CD4-positive, alpha-beta T cell treated with Interleukin-4 for 4 hours (primary cell): ENCODE data around the gene FAM81A.
"Not testable (repeated sequence)": the region's sequence is repeated elsewhere in the genome, so short reads cannot be mapped to it uniquely, and the experiment has no call there.

ENCODE experiments used
- DNase-seq: peaks from one replicate; pipeline ENCODE4 v3.0.0-alpha.2; 2020

FAM81A gene

DNA sequence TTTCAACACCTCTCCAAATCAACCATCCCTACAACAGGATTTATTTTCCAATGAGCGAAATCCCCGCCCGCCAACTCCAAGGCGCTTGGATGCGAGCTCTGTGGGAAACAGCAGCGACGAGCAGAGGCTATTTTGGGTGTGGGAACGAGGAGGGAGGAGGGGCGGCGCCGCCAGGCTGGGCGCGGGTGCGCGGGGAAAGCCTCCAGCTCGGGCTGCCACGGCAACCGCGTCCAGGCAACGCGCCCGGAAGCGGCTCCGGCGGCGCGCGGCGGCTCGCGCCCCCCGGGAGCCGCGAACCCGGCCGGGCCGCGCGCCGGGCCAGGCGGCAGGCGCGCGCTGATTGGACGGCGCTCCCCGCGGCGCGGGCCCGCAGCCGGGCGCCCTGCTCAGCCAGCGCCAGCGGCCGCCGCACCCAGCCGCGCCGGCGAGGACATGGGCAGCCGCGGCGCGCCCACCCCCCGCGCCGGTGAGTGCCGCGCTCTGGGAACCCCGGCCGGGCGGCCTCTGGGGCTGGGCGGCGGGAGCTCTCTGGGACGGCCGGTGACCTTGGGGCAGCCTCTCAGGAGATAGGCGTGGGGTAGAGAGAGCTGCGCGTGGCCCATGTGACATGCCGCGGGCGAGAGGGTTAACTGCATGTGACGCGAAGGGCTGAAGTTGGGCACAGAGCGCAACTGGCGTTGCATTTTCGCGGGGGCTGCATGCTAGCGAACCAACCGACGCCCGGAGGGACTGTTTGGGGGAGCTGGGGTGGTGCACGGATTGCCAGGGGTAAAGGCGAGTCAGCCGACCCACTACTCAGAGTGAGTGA is at the start of gene FAM81A:
TSS of gene FAM81A (plus strand) at position 370 of the 808 bp plus-strand sequence. CDS start 20,441 bp downstream, outside the sequence.
- no peak for DNase-seq

GRCh38 chr15:59388670-59389069 is 49.3 kb upstream of the FAM81A start:
- DNase-seq: no peak

DNA sequence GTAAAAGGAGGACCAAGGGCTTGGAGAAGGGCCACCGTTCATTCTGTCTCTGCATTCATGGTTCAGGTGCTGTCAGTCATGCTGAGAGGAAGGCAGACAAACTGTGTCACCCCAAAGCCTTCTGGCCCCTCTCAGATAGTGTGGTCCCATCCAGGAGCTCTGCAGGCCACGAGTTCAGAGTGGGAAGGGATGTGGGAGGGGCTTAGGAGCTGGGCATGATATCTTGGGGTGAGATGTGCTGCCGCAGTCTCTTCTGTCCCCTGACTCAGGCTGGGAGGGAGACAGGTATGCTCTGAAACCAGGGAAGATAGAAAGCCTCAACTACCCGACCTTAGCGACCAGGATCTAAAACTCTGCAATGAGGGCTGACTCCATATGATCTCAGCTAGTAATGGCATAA is 45.7 kb upstream of the FAM81A start:
- no peak for DNase-seq

DNA sequence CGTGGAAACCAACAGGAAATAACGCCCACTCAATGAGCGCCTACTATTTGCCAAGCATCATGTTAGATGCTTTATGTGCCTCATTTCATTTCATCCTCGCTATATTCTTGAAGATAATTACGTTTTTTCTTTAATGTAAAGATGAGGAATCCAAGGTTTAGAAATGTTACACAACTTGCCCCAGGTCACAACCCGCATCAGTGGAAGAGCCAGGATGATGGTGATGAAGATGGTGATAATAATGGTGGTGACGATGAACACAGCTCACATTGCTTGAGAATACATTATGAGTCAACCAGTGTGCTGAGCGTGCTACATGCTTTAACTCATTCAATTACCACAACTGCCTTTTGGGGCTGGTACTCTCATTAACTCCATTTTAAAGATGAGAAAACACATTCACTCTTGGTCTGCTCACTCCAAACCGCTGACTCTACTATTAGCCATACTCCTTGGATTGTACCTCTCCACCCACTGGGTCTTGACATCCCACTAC is 43.8 kb upstream of the FAM81A start:
- no peak for DNase-seq

GRCh38 chr15:59396211-59396610 is 41.8 kb upstream of the FAM81A start:
- no peak for DNase-seq

GRCh38 chr15:59396679-59397078 is 41.3 kb upstream of the FAM81A start:
- DNase-seq: no peak

DNA sequence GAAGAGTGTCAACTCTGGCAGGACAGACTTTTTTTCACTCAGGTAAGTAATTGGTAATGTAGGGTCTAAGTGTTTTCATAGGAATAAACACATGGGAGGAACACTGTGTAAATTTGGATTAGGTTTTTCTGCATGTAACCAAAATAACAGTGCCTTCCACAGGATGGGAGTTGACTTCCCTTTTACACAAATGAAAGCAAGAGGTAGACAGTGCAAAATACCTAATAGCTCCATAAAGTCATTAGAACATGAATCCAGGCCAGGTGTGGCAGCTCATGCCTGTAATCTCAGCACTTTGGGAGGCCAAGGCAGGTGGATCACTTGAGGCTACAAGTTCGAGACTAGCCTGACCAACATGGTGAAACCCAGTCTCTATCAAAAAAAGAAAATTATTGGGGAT is 39.8 kb upstream of the FAM81A start:
- no peak for DNase-seq

DNA sequence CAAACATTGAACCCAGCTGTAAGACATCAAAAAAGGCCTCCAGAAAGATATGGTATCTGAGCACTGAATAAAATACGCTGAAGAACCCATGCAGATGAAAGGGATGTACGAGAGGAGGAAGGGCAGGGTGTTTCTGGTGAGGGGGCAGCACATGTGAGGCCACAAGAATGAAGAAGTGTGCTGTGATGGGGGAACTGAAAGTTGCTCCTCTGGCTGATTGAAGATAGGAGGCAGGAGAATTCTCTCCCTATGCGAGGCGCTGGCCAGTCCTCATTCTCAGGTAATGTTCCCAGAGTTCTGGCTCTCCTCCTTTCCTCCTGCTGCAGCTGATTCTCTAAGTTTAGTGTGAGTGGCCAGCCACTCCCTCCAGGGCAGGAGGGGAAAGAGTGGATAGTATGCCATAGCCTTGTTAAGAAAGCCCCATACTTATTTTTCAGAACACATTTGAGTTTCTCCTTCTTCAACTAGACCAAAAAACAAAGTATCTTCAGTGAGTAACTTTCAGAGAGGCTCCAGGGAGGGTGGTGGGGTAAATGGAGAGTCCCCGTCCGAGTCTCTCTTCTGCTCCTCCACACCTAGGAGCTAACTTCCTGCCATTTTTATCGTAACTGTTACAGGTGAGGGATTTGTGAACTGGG is 38.4 kb upstream of the FAM81A start:
- DNase-seq: no peak

DNA sequence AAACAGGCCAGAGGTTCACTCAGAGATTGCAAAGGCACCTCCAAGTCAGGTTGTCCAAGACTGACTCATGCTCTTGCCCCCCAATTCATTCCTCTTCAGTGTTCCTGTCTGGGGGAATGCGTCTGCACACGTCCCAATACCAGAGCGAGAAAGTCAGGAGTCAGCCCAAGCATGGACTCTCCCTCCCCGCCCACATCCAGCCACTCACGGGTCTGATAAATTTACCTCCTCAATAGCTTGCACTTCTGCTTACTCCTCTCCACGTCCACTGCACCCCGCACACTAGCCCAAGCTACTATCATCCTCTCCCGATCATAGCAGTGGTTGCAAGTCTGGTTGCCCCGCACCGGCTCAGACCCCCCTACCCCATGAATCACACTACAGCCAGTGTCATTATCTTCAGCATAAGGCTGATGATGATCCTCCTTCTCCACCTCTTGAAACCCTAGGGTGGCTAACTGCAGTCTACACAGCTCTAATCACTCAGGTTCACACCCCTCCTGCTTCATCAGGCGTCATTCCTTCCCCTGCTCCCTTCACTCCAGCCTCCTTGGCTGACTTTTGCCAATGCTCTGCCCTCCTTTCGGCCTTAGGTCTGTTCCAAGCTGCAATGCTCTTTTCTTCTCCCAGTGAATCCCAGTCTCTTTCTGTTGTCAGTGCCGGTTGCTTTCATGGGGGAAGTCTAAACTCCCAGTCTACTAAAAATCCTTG is 37.7 kb upstream of the FAM81A start:
- no peak for DNase-seq

- DNase-seq: not testable (repeated sequence)
Observed at GRCh38 chr15:59401051-59401823, 36.7 kb upstream of the FAM81A start.

DNA sequence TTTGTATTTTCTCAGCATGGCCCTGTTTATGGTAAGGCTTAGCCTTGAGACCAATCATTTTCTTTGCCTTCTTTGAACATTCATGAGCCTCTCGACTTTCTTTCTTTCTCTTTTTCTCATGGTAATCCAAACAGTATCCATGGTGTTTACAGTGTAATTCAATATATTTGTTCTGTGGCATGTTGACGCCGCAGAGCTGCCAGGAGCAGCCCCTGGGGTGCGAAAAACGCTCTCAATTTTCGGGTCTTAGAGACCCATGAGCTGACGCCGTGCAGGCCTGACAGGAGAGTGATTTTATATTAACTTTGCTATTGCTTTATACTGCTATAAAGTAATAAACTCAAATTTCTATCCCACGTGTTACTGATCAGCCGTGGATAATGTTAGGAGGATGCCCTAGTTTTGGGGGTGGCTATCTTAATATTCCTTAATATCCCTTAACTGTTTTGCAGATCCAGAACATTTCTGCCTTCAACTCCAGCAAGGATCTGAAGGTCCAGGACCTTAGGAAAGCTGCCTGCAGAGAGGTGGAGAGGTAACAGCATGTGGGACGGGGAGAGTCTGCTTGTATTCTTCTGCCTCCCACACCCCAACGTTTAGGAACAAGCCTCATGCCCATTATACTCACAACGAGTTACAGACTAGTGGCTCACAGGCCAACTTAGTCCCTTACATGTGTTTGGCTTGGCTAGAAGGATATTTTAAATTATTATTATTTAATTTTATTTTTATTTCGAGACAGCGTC is 36.0 kb upstream of the FAM81A start:
- DNase-seq: no peak

DNA sequence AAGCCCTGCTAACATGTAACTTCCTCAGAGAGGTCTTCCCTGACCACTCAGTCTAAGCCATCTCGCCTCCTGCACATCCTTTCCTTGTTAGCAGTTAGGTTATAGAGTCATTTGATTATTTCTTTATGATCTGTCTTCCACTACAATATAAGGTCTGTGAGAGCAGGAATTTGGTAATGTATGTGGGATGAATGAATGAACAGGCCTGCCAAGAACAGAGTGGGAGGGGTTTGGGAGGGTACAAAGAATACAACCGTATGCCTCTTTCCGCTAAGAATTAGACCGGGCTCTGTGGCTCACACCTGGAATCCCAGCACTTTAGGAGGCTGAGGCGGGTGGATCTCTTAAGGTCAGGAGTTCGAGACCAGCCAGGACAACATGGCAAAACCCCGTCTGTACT is 32.9 kb upstream of the FAM81A start:
- DNase-seq: no peak

- no peak for DNase-seq
Observed at GRCh38 chr15:59406446-59406845, 31.5 kb upstream of the FAM81A start.

DNA sequence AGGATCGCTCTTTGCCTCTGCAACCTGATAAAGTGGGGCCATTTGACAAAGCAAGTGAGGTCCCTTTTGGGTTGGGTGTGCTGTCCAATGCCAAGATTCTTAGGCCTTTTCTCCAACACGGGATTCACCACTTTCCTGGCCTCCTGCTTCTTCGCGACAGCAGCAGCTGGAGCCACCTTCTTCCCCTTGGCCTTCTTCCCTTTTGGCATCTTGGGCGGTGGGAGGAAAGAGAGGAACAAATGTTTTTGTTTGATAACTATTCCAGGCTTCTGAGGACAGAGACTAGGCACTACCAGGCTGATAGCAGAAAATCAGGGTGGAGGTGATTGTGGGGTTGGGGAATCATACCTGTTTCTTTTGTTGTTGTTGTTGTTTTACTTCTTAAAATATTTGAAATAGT is 30.0 kb upstream of the FAM81A start:
- no peak for DNase-seq

DNA sequence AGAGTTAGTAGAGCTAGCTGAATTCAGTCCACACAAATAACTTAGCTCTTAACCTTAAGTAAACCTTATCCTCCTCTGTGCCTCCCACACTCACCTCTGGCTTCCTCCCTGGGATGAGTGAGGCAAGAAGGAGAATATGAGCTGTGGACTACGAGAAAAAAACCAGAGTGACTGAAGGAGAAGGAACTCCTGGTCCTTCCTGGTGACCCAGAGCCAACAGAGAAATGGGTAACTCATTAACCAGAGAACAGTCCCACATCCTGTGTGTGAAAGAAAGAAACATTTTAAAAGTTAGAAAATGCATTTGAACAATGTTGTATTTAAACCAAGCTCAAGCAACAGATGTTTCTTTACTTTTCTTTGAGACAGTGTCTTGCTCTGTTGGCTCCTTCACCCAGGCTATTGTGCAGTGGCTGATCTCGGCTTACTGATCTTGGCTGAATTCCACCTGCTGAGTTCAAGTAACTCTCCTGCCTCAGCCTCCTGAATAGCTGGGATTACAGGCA is 27.5 kb upstream of the FAM81A start:
- no peak for DNase-seq

DNA sequence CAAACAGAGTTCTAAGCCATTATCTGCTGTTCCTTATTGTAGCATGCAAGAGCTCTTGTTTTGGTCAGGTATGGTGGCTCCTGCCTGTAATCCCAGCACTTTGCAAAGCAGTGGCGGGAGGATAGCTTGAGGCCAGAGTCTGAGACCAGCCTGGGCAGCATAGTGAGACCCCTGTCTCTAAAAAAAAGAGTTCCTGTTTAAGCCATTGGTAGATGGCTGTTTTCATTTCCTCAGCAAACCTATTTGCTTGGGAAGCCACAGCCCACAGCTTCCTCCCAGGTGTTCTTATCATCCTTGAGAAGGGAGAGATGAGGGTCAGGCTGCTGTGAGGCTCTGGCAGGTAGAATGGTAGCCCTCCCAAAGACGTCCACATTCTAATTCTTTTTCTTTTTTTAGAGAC is 24.4 kb upstream of the FAM81A start:
- DNase-seq: no peak

DNA sequence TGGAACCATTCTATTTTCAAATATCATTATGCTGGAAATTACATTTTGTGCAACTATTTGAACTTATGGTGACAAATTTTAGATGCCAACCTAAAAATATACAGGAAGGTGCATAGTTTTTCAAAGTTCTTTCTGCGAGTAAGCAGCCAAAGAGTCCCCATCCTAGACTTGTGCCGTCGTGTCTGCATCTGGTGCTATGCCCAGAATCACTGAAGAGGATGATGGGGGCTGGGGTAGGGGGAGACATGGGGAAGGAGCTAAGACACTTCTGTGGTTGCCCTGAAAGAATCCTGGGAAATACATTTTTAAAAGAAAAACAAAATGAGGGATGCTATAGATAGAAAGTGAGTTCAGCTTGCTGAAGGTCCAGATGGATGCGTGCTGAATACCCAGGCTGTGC is 21.2 kb upstream of the FAM81A start:
- no peak for DNase-seq

DNA sequence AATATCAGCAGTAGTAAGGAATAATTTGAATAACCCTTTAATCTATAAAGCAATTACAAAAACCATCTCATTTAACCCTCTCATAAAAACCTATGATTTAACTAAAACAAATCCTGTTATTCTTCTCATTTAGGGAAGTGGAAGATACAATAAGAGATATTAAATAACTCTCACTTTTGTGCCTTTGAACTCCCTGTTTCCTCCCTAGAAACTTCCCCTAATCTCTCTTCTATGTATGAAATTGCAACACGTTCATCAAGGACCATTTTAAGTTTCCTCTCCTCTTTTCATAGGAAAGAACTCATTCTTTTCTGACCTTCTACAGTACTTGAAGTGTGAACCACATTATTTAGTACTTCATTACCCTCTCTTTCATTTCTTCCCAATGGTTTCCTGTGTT is 18.8 kb upstream of the FAM81A start:
- DNase-seq: no peak

DNA sequence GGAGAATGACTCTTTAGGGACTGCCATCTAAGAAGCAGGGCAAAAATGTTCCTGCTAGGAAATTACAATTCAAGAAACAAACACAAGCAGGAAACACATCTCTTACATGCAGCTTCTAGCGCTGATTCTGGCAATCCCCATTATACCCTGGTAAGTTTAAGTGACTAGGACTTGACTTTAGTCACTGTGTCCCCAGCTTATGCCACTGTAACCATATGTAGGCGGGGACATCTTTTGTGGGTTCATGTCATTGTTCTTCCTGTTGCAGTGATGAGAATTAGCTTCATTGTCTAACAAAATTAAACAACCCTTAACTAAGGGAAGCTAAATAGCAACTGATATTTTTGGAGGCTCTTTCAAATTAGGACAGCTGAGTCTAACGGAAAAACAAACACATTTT is 17.9 kb upstream of the FAM81A start:
- no peak for DNase-seq

DNA sequence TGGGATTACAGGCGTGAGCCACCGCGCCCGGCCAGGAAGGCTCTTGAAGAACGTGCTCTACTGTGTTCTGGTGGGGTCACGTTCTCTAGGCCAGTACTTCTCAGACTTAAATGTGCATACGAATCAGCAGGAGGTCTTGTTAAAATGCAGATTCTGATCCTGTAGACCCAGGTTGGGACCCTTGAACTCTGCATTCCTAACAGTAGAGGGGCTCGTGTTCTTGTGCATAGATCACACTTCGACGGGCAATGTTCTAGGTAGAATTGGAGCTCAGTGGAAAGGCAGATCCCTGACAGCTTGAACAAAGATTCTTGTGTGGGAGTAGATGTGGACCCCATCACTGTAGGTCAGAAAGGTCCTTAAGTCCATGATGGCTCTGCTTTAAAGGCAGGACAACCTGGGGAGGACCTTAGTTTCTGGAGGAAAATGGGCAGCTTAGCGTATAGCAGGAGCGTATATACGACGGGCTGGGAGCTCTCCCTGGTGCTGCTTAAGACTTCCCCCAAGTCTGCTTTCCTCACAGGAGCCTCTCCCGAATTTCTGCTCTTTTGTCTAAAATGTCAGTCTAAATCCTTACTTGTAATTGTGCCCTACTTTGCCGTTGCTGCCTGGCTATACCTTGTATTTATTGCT is 16.9 kb upstream of the FAM81A start:
- DNase-seq: no peak

- DNase-seq: no peak
Observed at GRCh38 chr15:59424616-59425015, 13.4 kb upstream of the FAM81A start.

DNA sequence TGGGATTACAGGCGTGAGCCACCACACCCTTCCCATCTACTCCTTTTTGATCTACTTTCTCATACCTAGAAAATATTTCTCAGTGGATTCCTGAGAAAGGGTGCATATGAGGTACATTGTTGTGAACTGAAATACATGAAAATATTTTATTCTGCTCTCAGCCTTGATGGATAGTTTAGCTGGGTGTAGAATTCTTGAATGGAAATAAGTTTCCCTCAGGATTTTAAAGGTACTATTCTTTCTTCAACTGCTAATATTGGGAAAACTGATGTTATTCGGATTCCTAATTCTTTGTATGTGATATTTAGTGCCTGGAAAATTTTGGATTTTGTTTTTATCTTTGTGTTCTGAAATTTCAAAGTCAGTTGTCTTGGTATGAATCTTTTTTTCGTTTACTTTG is 9.1 kb upstream of the FAM81A start:
- DNase-seq: not testable (repeated sequence)
